HUES6 (cell line): ENCODE results near the gene CAV1.

Source experiments
- H3K27ac ChIP-seq: 2 replicates; pipeline ENCODE4 v1.7.0; 2013; ENCODE audit warnings: low read depth, mild to moderate bottlenecking, low read length, inconsistent platforms
- H3K27me3 ChIP-seq: 2 replicates; pipeline ENCODE4 v1.6.1; 2013; ENCODE audit warnings: low read length; ENCODE audit not compliant: control insufficient read depth, insufficient read depth
- H3K36me3 ChIP-seq: 2 replicates; pipeline ENCODE4 v1.6.1; 2013; ENCODE audit warnings: low read length; ENCODE audit not compliant: control insufficient read depth, insufficient read depth
- H3K4me1 ChIP-seq: 2 replicates; pipeline ENCODE4 v1.6.1; 2013; ENCODE audit warnings: low read length; ENCODE audit not compliant: control insufficient read depth, insufficient read depth
- H3K4me3 ChIP-seq: 2 replicates; pipeline ENCODE4 v1.5.1; 2013; ENCODE audit warnings: low read depth, low read length
- H3K9ac ChIP-seq: one replicate; pipeline ENCODE4 v1.6.1; 2013; ENCODE audit warnings: mild to moderate bottlenecking, low read length
- H3K9me3 ChIP-seq: 2 replicates; pipeline ENCODE4 v1.6.1; 2013; ENCODE audit warnings: low read depth, low read length; ENCODE audit not compliant: control insufficient read depth, insufficient read depth

CAV1 gene

GRCh38 chr7:116557901-116558300 lies 33.1 kb downstream of the CAV1 start:
- Histone ChIP-seq H3K9me3 (no peaks in the 10 kb centered on the region), H3K27ac (no peak overlapping the region), H3K36me3 (peaks cover 13% of the 10 kb centered on the region), H3K9ac (no peak overlapping the region), H3K4me3 (no peak overlapping the region), H3K4me1 (no peaks in the 10 kb centered on the region), H3K27me3 (no peaks in the 10 kb centered on the region)

DNA sequence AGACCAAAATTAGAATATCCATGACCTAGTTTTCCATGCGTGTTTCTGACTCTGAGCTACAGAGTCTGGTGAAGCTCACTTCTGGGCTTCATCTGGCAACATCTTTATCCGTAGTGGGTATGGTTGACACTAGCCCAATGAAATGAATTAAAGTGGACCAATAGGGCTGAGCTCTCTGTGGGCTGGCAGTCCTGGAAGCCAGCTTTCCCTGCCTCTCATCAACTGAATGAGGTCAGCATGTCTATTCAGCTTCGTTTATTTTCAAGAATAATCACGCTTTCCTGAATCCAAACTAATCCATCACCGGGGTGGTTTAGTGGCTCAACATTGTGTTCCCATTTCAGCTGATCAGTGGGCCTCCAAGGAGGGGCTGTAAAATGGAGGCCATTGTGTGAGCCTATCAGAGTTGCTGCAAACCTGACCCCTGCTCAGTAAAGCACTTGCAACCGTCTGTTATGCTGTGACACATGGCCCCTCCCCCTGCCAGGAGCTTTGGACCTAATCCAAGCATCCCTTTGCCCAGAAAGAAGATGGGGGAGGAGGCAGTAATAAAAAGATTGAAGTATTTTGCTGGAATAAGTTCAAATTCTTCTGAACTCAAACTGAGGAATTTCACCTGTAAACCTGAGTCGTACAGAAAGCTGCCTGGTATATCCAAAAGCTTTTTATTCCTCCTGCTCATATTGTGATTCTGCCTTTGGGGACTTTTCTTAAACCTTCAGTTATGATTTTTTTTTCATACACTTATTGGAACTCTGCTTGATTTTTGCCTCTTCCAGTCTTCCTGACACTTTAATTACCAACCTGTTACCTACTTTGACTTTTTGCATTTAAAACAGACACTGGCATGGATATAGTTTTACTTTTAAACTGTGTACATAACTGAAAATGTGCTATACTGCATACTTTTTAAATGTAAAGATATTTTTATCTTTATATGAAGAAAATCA lies 35.5 kb downstream of the CAV1 start:
- H3K36me3 ChIP-seq, result peaks cover 13% of the 10 kb centered on the region

DNA sequence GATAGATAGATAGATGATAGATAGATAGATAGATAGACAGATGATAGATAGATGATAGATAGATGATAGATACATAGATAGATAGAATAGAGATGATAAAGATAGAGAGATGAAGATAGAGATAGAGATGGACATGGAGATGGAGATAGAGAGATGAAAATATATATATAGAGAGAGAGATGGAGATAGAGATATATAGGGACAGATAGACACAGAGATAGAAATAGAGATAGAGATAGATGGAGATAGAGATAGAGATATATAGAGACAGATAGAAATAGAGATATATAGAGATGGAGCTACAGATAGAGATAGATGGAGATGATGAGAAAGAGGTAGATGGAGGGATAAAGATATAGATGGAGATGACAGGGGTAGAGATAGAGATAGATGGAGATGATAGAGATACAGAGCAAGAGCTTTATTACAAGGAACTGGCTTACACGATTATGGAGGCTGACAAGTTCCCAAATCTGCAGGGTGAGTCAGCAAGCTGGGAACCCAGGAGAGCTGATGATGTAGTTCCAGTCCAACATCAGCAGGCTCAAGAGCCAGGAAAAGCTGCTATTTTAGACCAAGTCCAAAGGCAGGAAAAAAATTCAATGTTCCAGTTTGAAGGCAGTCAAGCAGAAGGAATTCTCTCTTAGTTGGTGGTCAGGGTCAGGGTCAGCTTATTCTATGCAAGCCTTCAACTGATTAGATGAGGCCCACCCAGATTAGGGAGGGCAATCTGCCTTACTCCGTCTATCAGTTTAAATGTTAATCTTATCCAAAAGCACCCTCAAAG lies 37.1 kb downstream of the CAV1 start:
- H3K4me3 ChIP-seq, result no peak overlapping the region
- no peaks in the 10 kb centered on the region for H3K9me3 ChIP-seq
- no peaks in the 10 kb centered on the region for H3K27me3 ChIP-seq
- no peak overlapping the region for H3K27ac ChIP-seq
- peaks cover 13% of the 10 kb centered on the region for H3K36me3 ChIP-seq
- H3K9ac ChIP-seq, result no peak overlapping the region
- H3K4me1 ChIP-seq, result no peaks in the 10 kb centered on the region

More for the DNA sequence above, 35.5 kb downstream of the CAV1 start:
- Histone ChIP-seq H3K27ac (no peak overlapping the region), H3K9ac (no peak overlapping the region), H3K9me3 (no peaks in the 10 kb centered on the region), H3K27me3 (no peaks in the 10 kb centered on the region), H3K4me3 (no peak overlapping the region), H3K4me1 (no peaks in the 10 kb centered on the region)

- Histone ChIP-seq H3K36me3 (peaks cover 13% of the 10 kb centered on the region), H3K27ac (no peak overlapping the region), H3K4me3 (no peak overlapping the region), H3K9ac (no peak overlapping the region), H3K27me3 (no peaks in the 10 kb centered on the region), H3K9me3 (no peaks in the 10 kb centered on the region), H3K4me1 (no peaks in the 10 kb centered on the region)
Observed at GRCh38 chr7:116562529-116563121, 37.8 kb downstream of the CAV1 start.

GRCh38 chr7:116565981-116566380 lies 41.1 kb downstream of the CAV1 start:
- H3K4me1 ChIP-seq, result no peaks in the 10 kb centered on the region
- no peak overlapping the region for H3K4me3 ChIP-seq
- H3K9ac ChIP-seq, result no peak overlapping the region
- no peaks in the 10 kb centered on the region for H3K36me3 ChIP-seq
- H3K27me3 ChIP-seq, result no peaks in the 10 kb centered on the region
- H3K9me3 ChIP-seq, result no peaks in the 10 kb centered on the region
- H3K27ac ChIP-seq, result no peak overlapping the region

- Histone ChIP-seq H3K36me3 (no peaks in the 10 kb centered on the region), H3K9me3 (no peaks in the 10 kb centered on the region), H3K9ac (no peak overlapping the region), H3K4me1 (no peaks in the 10 kb centered on the region), H3K4me3 (no peak overlapping the region), H3K27me3 (no peaks in the 10 kb centered on the region), H3K27ac (no peak overlapping the region)
Observed at GRCh38 chr7:116566666-116567065, 41.8 kb downstream of the CAV1 start.

GRCh38 chr7:116569737-116570136 lies 44.9 kb downstream of the CAV1 start:
- no peaks in the 10 kb centered on the region for H3K4me1 ChIP-seq
- no peaks in the 10 kb centered on the region for H3K9me3 ChIP-seq
- H3K36me3 ChIP-seq, result no peaks in the 10 kb centered on the region
- no peaks in the 10 kb centered on the region for H3K27me3 ChIP-seq
- H3K9ac ChIP-seq, result no peak overlapping the region
- H3K27ac ChIP-seq, result no peak overlapping the region
- H3K4me3 ChIP-seq, result no peak overlapping the region

GRCh38 chr7:116570306-116570705 lies 45.5 kb downstream of the CAV1 start:
- H3K36me3 ChIP-seq, result no peaks in the 10 kb centered on the region
- H3K4me3 ChIP-seq, result no peak overlapping the region
- H3K4me1 ChIP-seq, result no peaks in the 10 kb centered on the region
- H3K27me3 ChIP-seq, result no peaks in the 10 kb centered on the region
- H3K27ac ChIP-seq, result no peak overlapping the region
- no peak overlapping the region for H3K9ac ChIP-seq
- no peaks in the 10 kb centered on the region for H3K9me3 ChIP-seq

DNA sequence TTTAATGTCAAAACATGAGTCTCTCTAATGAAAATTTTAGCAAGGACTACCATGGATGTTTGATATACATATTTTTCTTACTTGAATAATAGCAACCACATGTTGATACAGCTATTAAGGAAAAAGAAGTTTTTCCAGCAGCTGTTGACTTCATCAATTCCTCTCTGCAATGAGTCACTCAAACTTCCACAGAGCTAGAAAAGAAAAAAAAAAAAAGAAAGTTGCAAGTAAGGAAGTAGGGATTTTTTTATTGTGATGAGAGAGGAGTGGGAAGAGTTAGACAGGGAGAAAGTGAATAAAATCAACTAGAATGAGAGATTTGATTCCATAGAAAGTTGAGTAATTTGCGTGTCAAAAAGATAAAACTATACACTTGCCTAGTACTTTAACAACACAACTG lies 46.2 kb downstream of the CAV1 start:
- no peaks in the 10 kb centered on the region for H3K36me3 ChIP-seq
- no peaks in the 10 kb centered on the region for H3K4me1 ChIP-seq
- no peaks in the 10 kb centered on the region for H3K9me3 ChIP-seq
- no peak overlapping the region for H3K27ac ChIP-seq
- no peak overlapping the region for H3K4me3 ChIP-seq
- H3K27me3 ChIP-seq, result no peaks in the 10 kb centered on the region
- H3K9ac ChIP-seq, result no peak overlapping the region

- Histone ChIP-seq H3K36me3 (no peaks in the 10 kb centered on the region), H3K9ac (no peak overlapping the region), H3K9me3 (no peaks in the 10 kb centered on the region), H3K27ac (no peak overlapping the region), H3K4me3 (no peak overlapping the region), H3K27me3 (no peaks in the 10 kb centered on the region), H3K4me1 (no peaks in the 10 kb centered on the region)
Observed at GRCh38 chr7:116571552-116571951, 46.7 kb downstream of the CAV1 start.

DNA sequence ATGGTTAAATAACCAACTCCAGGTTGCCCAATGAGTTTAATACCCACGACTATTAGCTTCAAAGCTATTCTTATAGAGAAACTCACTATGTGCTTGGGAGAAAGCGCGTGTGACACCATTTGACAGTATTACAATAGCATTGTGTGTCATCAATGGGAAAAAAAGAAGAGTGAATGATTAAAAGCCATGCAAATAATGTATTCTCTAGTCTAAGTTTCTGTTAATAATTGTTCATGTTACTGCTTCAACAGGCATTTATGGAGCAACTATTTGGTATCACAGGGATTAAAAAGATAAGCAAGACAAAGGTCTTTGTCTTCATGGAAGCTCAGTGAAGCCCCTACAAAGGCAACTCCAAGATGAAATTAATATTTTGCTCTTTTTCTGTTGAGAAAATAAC lies 47.2 kb downstream of the CAV1 start:
- no peaks in the 10 kb centered on the region for H3K4me1 ChIP-seq

More for the DNA sequence above, 47.2 kb downstream of the CAV1 start:
- Histone ChIP-seq H3K36me3 (no peaks in the 10 kb centered on the region), H3K27ac (no peak overlapping the region), H3K27me3 (no peaks in the 10 kb centered on the region), H3K9me3 (no peaks in the 10 kb centered on the region), H3K4me3 (no peak overlapping the region), H3K9ac (no peak overlapping the region)
